Right kidney (tissue), 1 donor: Measurements from ENCODE around the gene CDC34.

Source experiments
- DNase-seq: peaks from one replicate; pipeline ENCODE4 v3.0.0-alpha.2; 2016

Gene CDC34

GRCh38 chr19:496112-496665 is 35.4 kb upstream of the CDC34 start, which contains the start of gene MADCAM1:
TSS of gene MADCAM1 (plus strand) at chr19:496486. CDS start at chr19:496500, 14 bp downstream.
- no peak for DNase-seq

DNA sequence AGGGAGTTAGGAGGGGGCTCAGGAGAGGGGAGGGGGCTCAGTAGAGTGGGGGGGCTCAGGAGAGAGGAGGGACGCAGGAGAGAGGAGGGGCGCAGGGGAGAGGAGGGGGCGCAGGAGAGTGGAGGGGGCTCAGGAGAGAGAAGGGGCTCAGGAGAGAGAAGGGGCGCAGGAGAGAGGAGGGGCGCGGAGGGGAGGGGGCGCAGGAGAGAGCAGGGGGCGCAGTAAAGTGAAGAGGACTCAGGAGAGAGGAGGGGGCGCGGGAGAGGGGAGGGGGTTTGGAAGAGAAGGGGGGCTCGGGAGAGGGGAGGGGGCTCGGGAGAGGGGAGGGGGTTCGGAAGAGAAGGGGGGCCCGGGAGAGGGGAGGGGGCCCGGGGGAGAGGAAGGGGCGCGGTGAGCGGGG is 34.6 kb upstream of the CDC34 start:
- DNase-seq, result no peak

DNA sequence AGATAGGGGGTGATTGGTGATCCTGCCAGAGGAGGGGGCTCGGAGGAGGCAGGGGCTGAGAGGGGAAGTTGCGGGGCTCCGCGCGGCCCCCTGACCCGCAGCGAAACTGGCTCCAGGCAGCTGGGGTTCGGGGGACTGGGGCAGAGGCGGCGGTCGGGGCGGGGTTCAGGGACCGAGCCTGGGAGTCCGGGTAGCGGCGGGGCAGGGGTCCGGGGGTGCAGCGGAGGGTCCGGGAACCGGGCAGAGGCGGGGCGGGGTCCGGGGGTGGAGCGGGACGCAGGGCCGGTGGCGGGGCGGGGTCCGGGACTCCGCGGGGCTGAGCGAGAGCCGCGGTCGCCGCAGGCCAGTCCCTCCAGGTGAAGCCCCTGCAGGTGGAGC is 34.1 kb upstream of the CDC34 start:
- DNase-seq, result no peak

GRCh38 chr19:497869-498510 is 33.6 kb upstream of the CDC34 start:
- DNase-seq, result no peak

- DNase-seq, result no peak
These were observed 33.1 kb upstream of the CDC34 start for GRCh38 chr19:498511-498891.

DNA sequence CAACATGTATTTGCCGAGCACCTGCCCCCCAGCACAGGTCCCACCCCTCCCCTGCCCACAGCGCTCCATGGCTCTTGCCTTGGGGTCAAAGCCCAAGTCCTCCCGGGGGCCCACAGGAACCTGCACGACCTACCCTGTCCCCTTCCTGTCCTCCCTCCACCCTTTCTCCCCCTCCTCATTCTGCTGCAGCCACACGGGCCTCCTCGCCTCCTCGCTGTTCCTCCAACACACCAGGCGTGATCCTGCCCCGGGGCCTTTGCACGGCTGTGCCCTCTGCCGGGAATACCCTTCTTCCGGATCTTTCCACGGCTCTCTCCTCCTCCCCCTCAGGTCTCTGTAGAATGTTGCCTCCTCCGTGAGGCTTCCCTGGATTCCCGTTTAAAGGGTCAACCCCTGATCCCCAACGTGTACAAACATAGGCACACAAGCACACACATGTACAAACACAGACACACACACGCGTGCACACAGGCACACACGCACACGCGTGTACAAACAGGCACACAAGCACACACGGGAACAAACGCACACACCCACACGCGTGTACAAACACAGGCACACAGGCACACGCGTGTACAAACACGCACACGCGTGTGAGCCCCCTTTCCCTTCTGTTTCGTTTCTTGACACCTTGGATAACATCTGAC is 32.5 kb upstream of the CDC34 start:
- no peak for DNase-seq

DNA sequence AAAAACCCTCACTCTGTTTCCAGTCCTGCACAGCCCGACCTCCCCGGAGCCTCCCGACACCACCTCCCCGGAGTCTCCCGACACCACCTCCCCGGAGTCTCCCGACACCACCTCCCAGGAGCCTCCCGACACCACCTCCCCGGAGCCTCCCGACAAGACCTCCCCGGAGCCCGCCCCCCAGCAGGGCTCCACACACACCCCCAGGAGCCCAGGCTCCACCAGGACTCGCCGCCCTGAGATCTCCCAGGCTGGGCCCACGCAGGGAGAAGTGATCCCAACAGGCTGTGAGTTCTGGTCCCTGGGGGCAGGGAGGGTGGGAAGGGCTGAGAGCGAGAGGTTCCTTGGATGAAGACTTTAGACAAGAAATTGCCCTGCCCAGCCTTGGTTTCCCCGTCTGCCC is 29.9 kb upstream of the CDC34 start:
- DNase-seq, result no peak

DNA sequence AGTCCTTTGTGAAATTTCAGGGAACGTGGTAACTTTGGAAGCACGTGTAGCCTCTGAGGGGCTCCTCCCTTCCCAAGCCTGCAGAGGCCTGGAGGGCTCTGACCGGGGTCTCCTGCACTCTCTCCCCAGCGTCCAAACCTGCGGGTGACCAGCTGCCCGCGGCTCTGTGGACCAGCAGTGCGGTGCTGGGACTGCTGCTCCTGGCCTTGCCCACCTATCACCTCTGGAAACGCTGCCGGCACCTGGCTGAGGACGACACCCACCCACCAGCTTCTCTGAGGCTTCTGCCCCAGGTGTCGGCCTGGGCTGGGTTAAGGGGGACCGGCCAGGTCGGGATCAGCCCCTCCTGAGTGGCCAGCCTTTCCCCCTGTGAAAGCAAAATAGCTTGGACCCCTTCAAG is 26.9 kb upstream of the CDC34 start:
- DNase-seq, result no peak

GRCh38 chr19:506404-507285 is 24.9 kb upstream of the CDC34 start:
- peak; percentile 100 for DNase-seq

DNA sequence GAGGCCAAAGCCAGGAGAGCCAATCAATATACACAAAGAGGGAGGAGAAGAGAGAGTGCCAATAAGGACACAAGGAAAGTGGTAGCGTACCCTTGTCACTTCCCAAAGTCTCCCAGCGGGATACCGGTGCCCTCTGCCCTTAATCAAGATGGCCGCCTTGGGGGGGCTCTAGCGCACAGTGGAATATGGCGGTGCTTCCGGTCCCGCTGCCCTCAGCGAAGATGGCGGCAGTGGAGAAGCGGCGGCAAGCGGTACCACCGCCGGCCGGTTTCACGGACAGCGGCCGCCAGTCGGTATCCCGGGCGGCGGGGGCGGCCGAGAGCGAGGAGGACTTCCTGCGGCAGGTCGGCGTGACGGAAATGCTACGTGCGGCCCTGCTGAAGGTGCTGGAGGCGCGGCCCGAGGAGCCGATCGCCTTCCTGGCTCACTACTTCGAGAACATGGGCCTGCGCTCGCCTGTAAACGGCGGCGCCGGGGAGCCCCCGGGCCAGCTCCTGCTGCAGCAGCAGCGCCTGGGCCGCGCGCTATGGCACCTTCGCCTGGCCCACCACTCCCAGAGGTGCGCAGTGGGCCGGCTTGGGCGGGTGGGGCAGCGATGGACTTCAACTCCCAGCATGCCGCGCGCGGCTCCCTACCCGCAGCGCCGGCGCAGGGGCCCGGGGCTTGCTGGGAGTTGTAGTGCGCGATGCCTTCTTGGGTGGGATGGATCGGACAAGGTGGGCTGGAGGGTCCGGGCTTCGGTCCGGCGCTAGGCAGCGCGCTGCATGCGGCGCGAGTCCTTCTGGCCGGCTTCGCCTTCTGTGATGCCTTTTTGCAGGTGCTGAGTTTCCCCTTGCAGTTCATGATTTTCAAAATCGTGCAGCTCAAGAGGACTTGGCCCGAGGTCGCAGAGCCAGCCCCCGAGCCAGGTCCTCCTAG is 24.0 kb upstream of the CDC34 start, which contains the start of gene TPGS1:
TSS of gene TPGS1 (plus strand) at position 212 of the 918 bp plus-strand sequence. CDS start at position 222, 10 bp downstream.
- peak; percentile 100 for DNase-seq

DNA sequence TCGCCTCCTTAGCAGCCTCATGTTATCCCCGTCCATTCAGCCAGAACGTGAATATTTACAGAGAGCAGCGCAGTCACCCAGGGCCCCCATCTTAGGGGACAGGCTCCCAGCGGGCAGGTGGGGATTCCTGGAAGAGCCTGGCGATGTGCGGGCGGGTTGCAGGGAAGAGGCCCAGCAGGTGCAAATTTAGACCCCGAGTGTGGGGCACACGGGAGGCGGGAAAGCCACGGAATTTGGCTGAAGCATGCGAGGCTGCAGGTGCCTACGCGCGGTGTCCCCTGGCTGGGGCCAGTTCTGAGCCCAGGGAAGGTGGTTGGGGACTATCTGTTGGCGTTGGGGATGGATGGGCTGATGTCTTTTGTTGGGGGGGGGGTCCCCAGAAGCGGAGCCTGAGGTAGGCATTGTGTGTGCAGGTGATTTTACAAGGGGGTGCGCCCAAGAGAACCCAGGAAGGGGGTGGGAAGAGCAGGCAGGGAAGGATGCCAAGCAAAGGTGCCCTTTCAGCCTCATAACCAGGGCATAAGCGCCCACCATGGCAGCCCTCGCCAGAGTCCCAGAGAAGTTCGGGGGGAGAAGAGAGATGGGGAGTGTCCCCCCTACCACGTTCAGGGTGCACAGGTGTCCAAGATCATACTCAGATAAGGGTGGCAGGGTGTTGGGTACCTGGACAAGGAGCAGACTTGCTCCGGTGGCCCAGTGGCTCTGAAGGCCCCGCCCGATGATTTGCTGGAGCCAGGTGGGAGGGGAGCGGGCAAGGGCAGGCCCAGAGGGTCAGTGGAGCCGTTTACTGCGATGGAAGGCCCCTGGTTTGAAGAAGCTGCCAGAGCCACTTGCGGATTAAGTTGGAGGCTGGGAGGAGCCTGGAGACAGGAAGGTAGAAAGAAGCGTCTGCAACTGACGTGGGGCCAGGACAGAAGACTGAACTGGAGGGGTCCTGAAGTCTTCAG is 23.1 kb upstream of the CDC34 start:
- DNase-seq, result no peak

- peak; percentile 65 for DNase-seq
These were observed 20.9 kb upstream of the CDC34 start for GRCh38 chr19:510606-511100.

- peak; percentile 46 for DNase-seq
These were observed 20.3 kb upstream of the CDC34 start for GRCh38 chr19:511101-511851.

GRCh38 chr19:512547-513365 is 18.8 kb upstream of the CDC34 start:
- DNase-seq, result peak; percentile 72

- no peak for DNase-seq
These were observed 18.0 kb upstream of the CDC34 start for GRCh38 chr19:513368-514165.

DNA sequence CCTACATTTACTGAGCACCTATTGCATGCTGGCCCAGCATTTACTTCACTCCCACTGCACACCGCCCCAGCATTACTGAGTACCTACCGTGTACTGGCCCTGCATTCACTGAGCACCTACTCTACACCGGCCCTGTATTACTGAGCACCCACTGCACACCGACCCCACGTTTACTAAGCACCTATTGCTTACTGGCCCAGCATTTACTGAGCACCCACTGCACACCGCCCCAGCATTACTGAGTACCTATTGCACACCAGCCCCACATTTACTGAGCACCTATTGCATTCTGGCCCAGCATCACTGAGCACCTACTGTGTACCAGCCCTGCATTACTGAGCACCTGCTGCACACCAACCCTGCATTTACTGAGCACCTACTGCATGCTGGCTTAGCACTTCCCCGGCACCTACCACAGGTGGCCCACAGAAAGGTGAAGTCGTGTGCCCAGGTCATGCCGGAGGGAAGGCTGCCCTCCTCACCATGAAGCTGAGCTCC is 17.3 kb upstream of the CDC34 start:
- no peak for DNase-seq
